IPS-NIHi7 (cell line): ENCODE measurements around the gene UFSP1.

Source experiments
- DNase-seq: peaks from one replicate; pipeline ENCODE4 v3.0.0; 2012; ENCODE audit warnings: mixed read lengths; ENCODE audit errors: extremely low spot score

UFSP1 gene

DNA sequence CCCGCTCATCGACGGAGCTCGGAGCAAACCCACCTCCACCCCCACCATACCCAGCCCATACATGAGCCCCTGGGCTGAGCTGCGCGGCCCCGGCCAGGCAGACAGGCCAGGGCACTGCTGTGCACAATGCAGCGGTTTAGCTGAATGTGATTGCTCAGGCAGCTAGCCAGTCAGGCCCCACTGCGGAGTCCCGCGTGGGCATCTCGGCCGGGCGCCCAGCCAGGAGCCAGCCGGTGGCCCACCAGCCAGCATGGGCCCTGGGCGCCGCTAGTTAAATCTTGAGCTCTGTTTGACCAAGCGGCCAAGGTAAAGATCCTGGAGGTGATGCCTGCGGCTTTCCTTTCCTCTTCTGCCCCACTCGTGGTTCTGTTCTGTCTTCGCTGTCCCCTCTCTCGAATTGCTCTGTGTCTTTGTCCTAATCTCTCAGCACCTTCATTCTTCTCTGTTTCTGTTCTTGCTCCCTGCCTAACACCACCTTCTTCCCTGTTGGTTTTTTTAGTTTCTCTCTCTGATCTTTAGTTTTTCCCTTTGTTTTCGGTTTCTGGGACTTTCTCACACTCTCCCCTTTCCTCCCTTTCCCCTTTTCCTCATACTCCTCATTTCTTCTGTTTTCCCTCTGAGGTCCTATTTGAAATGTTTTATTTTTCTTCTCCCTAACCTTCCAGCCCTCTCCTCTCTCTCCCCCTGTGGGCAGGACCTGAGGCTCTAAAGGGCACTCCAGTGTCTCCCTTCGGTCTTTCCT lies 6.6 kb downstream of the UFSP1 start:
- no peak for DNase-seq

GRCh38 chr7:100882201-100882600 lies 7.3 kb downstream of the UFSP1 start:
- no peak for DNase-seq

- no peak for DNase-seq
These were observed 8.4 kb downstream of the UFSP1 start for GRCh38 chr7:100881136-100881535.

DNA sequence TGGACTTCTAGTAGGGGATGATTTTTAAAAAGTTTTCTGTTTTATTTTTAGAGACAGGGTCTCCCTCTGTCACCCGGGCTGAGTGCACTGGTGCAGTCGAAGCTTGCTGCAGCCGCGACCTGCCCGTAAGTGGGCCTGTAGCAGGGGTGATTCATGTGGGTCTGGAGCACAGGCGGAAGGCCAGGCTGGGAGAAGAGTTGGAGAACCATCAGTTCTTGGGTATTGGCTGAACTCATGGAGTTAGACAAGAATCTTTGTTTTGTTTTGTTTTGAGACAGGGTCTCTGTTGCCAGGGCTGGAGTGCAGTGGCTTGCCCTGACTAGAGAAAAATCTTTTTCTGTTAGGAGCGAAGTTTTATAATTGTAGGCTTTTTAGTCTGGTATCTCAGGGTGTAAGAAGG lies 8.9 kb downstream of the UFSP1 start:
- no peak for DNase-seq

- no peak for DNase-seq
These were observed 9.7 kb downstream of the UFSP1 start for GRCh38 chr7:100879685-100880261.

- DNase-seq: no peak
These were observed 10.8 kb downstream of the UFSP1 start for GRCh38 chr7:100878685-100879084.

- DNase-seq: no peak
These were observed 11.5 kb downstream of the UFSP1 start for GRCh38 chr7:100878013-100878412.

DNA sequence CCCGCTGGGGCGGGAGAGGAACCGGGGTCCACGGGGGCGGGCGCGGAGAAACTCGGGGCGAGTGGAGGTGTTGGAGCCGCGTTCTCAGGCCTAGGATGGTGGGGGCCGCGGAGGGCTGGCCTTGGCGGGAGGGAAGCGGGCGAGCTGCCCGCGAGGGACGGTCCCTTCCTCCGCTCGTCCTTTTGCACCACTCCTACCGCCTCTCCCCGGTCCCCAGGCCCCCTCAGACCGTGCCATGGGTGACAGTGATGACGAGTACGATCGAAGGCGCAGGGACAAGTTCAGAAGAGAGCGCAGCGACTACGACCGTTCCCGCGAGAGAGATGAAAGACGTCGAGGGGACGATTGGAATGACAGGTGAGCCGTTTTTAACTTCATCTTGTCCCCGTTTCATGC lies 14.2 kb downstream of the UFSP1 start:
- DNase-seq: no peak

DNA sequence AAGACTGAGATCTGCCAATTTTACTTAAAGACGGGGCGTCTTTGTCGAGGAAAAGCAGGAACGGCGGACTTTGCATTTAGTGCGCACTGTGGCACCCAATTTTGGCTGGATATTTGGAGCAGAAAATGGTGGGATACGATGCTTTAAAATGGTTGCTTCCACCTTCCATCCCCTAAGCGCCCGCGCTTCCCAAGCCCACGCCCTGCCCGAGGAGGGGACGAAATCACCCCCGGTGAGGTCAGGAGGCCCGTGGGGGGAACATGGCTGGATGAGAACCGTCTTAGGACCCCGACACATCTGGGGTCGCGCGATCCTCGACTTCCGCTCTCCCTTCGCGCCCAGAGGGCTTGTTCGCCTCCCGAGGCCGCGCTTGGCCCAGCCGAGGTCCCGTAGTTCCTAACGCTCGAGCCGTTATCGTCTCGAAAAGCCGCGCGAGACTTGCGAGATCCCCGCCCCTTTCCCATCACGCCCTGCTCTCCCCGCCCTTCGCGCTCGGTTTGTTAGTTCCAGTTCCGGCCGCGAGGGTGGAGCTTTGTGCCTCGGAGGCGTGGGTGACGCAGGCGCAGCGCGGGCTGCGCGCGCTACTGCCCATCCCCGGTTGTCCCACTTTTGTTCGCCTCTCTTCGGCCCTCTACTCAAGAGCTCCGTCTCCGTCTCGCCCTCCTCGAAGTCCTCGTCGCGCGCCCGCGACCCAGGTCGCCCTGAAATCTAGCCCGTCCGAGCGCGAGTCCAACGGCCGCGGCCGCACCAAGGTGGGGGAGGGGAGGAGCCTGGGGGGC lies 14.7 kb downstream of the UFSP1 start, which contains the start of gene SRRT:
Gene SRRT (plus strand): TSS at position 527 of the 779 bp plus-strand sequence. CDS start 488 bp downstream, outside the sequence.
- peak; percentile 98 for DNase-seq

DNA sequence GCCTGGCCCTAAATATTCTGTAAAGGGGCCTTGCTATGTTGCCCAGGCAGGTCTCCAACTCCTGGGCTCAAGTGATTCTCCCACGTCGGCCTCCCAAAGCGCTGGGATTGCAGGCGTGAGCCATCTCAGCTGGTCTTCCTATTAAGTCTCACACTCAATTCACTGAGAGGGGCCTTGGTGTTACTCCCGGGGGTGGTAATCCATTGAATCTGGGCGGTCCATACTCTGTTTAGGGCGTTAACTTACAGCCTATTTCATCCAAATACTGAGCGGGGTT lies 15.3 kb downstream of the UFSP1 start:
- DNase-seq: no peak

- no peak for DNase-seq
These were observed 15.8 kb downstream of the UFSP1 start for GRCh38 chr7:100873599-100874299.

DNA sequence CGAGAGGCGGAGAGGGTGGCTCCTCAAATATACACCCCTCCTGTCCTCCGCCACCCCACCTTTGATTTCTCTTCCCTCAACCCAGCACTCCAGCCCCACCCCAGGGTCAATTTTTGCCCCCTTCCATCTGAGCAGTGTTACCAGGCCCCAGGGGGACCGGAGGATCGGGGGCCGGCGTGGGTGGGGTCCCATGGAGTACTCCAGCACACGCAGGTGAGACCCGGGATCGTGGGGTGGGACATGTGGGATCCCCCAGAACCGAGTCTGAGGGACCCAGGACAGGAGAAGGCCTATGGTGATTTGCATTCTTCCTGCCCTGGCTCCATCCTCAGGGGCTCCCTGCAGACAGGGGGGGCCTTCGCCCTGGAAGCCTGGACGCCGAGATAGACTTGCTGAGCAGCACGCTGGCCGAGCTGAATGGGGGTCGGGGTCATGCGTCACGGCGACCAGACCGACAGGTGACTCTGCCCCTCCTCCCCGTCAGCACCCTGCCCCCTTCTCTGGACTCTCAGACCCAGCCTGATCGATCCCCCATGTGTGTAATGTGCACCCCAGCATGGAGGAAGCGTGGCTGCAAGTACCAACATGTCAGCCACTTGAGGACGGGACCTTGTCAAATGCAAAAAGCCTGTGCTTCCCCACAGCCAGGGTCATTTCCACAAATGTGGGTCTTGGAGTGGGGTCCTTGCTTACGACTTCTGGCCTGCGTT lies 21.6 kb downstream of the UFSP1 start:
- DNase-seq: no peak

GRCh38 chr7:100867040-100867775 lies 22.3 kb downstream of the UFSP1 start, which contains the start of gene TRIP6:
TRIP6 (plus strand) TSS chr7:100867387; CDS start chr7:100867498, 111 bp downstream.
- DNase-seq: peak; percentile 93

GRCh38 chr7:100866729-100867039 lies 22.8 kb downstream of the UFSP1 start:
- no peak for DNase-seq

GRCh38 chr7:100865938-100866728 lies 23.4 kb downstream of the UFSP1 start:
- DNase-seq: no peak

DNA sequence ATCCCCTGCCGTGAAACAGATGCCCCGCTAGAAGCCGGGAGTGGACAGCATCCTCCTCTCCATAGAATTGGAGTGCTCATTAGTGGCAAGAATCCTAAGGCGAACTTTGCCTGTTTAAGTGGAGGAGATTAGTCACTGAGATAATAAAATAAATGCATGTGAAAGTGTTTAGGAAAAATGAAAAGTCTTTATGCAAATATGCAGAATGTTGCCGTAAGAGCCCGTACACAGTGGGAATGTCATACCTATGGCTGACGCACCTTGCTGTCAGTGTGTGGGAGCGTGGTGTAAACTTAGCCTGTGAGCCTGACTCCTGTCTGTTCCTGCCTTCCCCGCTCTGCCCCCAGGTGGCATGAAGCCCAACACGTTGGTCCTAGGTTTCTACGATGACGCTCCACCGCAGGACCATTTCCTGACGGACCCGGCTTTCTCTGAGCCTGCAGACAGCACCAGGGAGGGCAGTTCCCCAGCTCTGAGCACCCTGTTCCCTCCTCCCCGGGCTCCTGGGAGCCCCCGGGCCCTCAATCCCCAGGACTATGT lies 24.1 kb downstream of the UFSP1 start:
- DNase-seq: peak; percentile 45

DNA sequence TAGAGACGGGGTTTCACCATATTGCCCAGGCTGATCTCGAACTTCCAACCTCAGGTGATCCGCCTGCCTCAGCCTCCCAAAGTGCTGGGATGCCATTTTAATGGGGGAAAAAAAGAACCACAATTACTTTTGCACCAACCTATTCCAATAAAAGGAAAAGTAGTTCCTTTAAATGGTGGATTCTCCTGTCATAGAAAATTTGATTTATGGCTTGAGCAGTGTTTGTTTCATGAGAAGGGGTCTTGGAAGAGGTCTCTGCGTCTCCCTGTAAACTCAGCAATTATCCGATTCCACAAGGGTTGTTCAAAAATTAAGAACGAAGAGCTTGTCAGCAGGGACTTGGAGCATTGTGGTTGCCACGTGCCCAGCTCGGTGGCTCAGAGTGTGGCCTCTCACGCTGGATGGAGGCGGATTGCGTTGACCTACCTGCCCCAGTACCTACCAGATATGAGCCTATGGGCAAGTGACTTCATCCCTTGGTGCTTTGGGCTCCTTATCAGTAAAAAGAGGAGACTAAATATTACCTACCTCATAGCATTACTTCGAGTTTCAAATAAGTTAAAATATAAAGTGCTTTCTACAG lies 25.2 kb downstream of the UFSP1 start:
- DNase-seq: no peak

- DNase-seq: no peak
These were observed 26.0 kb downstream of the UFSP1 start for GRCh38 chr7:100863406-100863950.

- DNase-seq: no peak
These were observed 27.9 kb downstream of the UFSP1 start for GRCh38 chr7:100861616-100861985.
